GM21515 (cell line): ENCODE measurements around the gene PRPH2.
"Not testable (repeated sequence)": the region's sequence is repeated elsewhere in the genome, so short reads cannot be mapped to it uniquely, and the experiment has no call there.

Source experiments
- ATAC-seq: cut with Tn5 transposase; IDR thresholded peaks from one replicate; pipeline ENCODE4 v1.9.1; 2021; ENCODE audit not compliant: unreplicated experiment

Gene PRPH2

GRCh38 chr6:42702200-42702599, 20.2 kb downstream of the PRPH2 start:
- ATAC-seq, result no peak

GRCh38 chr6:42698217-42698616, 24.2 kb downstream of the PRPH2 start:
- no peak for ATAC-seq

GRCh38 chr6:42697268-42697655, 25.1 kb downstream of the PRPH2 start:
- ATAC-seq, result no peak

DNA sequence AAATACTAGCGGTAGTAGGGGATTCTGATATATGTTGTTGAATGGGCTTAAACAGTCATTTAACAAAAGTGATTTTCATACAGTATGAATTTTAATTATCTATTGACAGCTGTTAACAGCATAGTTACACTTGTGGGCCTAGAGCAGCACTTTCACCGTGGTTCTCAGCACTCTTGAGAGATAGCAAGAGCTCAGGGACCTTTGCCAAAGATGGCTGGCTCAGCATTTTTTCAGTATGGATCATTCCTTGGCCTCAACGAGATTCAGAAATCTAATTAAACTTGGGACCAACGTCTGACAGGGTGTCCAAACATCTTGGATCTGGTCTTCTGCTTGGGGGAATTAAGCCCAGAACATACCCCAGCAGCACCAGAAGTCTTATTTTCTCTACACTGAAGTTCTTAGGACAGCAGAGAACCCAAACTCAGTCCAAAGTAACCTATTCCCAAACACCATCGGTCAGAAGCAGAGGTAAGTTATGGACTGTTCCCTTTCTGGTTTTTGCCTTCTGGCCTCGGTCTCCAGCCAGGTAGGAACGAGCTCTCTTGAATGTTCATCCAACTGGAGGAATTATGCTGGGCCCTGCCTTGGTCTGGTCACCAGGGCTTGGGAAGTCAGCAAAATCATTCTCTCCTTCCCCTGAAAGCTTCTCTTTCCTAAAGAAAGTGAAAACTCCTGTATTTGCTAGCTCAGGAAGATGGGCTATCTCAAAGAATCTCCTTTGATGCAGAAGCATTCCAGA, 25.7 kb downstream of the PRPH2 start:
- no peak for ATAC-seq

GRCh38 chr6:42694586-42694985, 27.8 kb downstream of the PRPH2 start:
- ATAC-seq, result no peak

GRCh38 chr6:42693725-42694323, 28.6 kb downstream of the PRPH2 start:
- ATAC-seq, result no peak

DNA sequence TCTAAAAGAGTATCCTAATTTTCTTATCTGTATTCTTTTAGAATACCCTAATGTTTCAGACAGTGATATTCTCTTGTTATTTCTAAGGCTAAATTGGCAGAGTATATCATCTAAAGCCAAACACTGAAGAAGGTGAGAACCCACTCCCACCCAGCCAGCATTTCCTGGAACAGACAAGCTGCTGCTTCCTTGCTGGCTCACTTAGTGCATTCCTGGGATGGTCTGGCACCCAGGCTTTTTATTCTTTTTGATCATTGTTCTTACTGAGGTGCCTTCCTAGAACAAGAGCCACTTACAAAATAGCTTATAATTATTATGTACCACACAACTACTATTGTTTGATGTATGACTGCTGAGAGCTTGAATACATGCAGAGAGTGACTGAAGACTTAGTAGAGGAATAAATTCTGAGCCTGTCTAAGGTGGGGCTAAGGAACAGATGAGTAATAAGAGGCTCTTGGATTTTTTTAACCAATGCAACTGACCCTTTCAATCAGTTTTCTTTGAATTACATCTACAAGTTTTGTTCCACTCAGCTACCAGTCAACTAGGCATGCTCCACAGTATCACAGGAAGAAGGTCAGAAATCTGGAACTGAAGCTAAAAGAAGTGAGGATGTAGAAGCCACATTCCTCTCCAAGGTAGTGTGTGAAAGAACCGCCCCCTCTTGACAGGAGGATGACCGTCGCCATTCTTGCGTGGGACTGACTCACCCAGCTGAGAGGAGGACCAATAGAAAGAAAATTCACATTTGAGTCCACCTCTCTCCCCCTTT, 30.1 kb downstream of the PRPH2 start:
- no peak for ATAC-seq

- no peak for ATAC-seq
Measured at GRCh38 chr6:42690872-42691271, 31.5 kb downstream of the PRPH2 start.

- no peak for ATAC-seq
Measured at GRCh38 chr6:42690151-42690702, 32.2 kb downstream of the PRPH2 start.

DNA sequence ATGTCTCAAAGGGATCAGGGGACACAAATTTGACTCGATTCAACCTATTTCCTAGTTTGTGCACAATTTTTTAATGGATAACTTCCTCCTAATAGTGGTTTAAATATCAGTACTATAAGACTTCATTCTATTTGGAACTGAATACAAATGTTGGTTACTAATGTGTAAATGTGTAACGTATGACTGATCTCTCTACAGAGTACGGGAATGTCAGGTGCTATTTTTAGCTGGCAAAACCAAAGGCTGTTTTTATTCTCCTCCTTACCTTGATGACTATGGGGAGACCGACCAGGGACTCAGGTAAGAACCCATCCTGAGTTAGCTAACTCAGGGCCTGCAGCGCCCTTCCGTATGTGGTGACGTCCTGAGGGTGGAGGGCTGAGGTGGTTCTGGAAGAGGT, 33.0 kb downstream of the PRPH2 start:
- ATAC-seq, result no peak

DNA sequence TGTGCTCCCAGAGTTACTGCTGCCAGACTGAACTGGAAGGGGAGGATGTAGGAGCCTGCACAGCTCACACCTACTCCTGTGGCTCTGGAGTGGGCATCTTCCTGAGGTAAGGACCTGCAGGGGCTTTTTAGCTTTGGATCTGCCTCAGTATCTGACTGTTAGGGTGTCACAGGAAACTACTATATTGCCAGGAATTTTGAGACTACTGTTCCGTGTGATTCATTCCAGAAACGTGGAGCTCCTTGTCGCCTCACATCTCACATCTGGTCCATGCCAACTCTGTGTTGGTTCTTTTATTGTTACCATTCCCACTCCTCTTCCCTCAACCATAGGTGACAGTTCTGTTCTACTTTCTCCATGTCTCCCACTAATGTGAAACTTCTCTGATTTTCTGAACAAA, 34.1 kb downstream of the PRPH2 start:
- no peak for ATAC-seq

GRCh38 chr6:42679358-42679757, 43.0 kb downstream of the PRPH2 start:
- no peak for ATAC-seq

DNA sequence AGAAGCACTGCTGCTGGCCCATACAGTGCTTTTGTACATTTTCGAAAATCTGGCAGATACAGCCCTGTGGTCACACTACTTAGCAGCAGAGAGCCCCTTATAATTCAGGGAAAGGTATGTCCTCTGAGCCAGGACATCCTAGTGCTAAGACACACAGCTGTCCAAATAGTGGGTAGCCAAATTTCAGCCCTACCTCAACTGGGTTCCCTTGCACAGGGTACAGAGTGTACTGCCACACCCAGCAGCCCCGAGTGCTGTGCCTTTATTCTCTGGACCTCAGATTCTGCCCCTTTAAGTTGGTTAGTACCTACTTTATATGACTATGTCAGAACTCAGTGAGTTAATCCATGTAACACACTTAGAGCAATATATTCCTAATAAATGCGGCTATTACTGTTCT, 47.6 kb downstream of the PRPH2 start:
- ATAC-seq, result no peak

GRCh38 chr6:42674368-42674767, 48.0 kb downstream of the PRPH2 start:
- not testable (repeated sequence) for ATAC-seq

DNA sequence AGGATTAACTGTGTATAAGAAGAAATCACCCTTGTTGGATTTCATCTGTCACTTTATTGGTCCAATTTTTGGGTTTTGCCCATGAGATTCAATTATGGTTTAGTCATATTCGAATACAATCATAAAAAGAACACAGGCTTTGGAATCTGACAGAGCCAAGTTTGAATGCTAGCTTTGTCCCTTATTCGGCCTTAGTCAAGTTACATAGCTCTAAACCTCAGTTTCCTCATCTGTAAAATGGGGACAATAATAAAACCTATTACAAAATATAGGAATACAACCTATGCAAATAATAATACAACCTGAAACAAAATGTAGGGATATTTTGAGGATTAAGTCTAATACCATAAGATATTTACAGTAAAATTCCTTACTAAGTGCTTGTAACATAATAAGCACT, 57.7 kb downstream of the PRPH2 start:
- no peak for ATAC-seq

DNA sequence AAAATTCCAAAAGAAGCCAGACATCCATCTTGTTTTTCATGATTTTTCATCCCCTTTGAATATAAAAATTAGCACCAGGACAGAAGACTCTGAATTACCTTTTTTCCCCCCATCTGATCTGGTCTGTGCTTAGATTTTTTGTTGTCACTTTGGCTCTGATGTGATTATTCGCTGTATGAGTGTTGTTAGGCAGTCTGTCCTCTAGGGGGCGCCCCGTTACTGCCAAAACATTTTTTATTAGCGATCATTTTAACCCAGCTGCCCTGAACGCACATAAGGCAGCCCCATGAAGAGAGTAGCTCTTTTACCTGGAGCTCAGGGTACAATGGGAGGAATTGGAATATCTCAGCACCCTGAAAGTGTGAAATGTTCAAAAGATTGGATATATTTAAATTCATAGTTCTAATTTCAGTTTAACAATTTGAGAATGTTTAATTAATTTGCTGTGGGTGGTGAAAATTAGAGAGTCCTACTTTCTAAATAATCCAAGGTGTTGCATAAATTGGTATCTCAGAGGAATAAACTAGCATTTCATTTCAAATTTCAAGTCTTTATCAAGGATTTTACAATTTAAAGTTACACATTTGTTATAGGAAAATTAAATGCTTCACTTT, 60.8 kb downstream of the PRPH2 start:
- ATAC-seq, result no peak

DNA sequence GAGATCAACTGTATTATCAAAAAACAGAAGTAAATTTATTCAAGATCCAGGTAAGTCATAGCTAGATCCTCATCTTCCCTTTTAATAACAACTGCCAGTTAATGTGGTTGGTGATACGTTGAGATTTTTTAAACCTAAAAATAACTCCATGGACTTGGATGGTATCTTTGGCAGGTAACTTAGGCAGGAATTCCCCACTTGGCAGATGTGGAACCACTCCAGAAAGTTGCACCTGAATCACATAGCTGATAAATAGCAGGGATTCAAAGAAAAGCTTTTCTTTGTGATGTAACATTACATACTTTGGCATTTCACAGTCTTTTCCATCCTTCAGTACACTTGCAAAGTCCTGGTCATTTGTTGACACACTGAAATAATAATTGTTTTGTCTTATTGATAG, 62.6 kb downstream of the PRPH2 start:
- no peak for ATAC-seq

- ATAC-seq, result no peak
Measured at GRCh38 chr6:42653851-42654250, 68.5 kb downstream of the PRPH2 start.

GRCh38 chr6:42652024-42652746, 70.2 kb downstream of the PRPH2 start:
- ATAC-seq, result no peak
